LoVo (cell line): ENCODE measurements around the gene LTBP1.

Experiments
- DNase-seq: peaks from one replicate; pipeline ENCODE4 v3.0.0-alpha.2; 2016; ENCODE audit warnings: low spot score

Gene LTBP1

GRCh38 chr2:33141476-33141875 lies 194.7 kb downstream of the LTBP1 start:
- no peak for DNase-seq

DNA sequence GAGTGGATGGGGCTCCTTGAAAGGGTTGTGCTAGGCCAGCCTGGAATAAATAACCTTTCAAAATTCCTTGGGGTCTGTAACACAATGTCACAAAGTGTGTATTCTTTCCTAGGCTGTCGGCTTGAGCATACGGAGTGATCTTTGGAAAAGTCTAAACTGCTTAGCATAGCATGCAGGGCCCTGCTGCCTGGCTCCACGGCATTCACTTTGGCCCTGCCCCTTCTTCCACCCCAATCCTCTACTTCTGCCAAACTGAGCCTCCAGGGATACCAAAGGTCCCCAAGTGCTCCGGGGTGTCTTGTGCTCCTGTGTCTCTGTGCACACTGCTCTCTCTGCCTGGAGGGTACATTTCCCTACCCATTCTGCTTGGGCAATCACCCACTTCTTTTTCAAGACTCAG lies 196.1 kb downstream of the LTBP1 start:
- no peak for DNase-seq

DNA sequence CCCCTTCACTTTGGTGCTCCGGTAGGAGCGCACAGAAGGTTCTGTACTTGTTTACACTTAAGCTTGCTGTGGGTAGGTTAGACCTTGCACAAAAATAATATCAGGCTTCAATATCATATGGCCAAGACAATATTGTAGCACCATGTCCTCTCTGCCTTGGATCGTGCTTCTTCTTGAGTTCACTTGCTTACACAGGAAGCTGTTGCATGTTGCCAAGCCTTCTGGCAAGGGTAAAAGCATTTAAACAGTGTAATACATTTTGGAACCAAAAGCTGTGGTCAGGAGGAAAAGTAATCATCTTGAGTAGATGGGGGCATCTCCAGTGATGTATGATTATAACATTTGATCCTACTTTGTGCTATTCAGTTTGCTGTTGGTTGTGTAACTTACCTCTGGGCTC lies 197.5 kb downstream of the LTBP1 start:
- no peak for DNase-seq

DNA sequence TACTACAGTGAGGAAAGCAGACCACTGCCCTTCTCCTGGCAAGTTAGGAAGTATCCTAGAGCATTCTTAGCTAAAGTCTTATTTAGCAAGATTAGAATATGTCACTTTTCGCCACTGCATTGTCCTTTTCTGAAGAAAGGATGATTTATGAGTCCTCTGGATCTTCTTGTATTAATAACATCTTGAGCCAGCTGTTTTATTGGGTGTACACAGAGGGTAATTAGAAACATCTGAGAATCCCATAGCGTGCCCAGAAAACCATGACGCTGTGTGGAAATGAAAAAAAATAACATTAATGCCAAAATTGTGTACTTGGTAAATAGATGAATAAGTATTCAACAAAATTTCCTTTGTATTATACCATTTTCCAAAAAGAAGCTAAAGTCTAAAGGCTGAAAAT lies 198.7 kb downstream of the LTBP1 start:
- DNase-seq: no peak

DNA sequence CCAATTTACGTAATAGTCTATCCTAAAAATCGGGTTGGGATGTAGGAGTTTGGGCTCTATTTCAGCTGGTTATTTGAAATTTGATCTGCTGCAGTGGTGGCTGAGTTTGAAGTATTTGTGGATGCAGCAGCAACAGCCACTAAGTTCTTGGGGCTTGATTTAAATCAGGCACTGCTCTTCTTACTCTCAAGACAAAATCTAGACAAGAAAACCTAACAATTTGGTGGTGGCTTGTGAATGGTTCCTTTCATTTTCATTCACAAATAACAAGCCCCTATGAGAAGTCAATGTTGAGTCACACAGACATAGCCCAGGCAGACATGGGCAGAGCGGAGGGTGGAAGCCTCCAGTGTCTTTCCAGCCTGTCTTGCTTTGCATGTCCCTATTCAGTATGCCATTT lies 199.3 kb downstream of the LTBP1 start:
- no peak for DNase-seq

DNA sequence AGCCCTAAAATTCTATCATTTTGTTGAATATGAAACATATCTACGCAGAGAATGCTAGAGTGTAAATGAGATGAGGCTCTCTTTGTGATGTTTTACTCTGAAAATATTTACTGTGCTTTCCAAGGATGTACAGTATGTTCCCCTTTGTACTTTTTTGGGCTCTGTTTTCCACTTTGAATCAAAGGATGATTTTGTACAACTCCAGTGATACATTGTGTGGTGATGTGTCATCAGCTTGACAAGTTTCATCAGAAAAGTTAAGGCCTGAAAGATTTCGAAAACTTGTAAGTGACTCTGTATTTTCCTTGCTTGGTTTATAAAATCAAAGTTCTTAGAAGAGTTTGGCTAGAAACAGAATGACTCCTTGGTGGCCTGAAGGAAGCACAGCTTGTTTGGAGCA lies 206.3 kb downstream of the LTBP1 start:
- no peak for DNase-seq

DNA sequence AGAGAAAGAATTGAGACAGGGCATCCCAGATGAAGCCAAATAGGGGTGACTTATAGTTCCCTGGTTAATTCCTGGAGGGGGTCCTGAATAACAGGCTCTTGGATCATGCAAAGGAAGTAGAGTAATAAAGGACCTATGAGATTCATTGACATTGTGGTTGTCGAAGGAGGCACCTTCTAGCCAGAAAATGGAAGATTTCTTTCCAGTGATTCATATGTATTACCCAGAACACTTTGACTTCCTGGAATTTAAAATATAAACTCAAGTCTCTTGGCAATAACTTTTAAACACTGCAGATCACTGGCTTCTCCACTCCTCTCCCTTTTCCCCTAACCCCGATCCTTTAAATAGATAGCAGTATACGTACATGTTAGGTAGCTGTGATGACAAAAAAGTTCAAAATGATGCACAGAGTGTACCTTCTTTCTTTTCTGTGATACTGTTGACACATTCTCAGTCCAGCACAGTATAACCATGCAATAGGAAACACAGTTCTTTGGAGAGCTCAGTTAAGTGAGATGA lies 211.8 kb downstream of the LTBP1 start:
- no peak for DNase-seq

DNA sequence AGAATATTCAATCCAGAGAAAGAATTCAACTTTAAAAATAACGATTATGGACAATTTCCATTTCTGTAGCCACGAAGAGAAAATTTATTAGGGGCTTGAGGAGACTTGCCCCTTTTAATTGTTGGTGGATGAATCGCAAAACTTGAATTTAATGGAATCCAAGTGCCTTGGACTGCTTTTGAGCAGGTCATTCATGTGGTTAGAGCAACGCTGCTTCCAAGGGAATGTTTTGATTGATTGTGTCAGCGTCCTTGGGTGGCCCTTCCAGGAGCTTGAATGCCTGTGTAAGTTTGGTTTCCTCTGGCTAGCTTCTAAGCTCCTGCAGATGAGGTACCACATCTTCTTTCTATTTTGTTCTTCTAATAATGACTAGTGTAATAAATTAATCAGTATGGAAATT lies 213.4 kb downstream of the LTBP1 start:
- DNase-seq: no peak

DNA sequence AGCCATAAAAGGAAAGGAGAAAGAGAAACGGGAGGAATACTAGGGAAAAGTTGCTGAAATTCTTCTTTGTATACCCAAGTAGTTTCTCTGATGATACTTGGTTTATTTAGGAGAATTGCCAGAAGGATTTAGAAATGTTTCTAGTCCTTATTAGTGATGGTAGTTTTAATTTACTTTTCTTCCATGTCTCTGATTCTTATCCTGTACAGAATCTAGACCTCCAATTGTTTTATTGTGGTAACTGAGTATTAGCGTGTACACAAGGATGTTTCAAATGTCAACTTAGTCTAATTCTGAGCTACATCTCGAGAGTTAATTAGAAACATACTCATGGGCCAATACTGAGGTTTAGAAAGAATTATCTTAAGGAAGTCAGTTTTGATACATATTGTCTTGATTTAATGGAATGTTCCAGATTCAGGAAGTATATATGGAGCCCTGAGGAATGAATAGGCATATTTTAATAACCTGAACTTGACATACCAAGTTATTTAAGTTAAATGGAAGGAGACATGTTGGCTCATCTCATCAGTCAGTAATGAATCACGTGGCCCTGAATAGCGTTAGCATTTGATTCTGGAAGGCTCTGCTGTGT lies 219.6 kb downstream of the LTBP1 start:
- DNase-seq: no peak

DNA sequence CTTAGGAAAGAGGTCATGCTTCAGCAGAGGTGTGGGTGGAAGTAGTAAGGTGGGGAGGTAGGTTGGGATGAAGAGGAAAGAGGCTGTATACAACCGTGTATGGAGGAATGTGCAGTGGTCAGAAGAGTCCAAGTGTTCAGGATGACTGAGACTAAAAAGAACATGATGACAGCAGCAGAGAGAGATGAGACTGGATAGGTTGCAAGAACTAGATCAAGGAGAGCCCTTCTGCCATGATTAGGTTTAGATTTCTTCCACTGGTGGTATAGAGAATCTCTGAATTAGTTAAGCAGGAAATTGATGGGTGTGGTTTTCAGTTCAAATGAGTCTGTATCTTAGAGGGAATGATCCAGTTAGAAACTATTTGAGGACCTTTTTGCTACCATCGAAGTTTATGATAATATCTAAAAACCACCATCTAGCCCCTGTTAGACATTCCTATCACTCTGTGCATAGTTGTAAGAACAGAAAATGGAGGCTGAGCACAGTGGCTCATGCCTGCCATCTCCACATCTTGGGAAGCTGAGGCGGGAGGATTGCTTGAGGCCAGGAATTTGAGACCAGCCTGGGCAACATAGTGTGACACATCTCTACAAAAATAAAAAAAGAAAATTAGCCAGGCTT lies 221.0 kb downstream of the LTBP1 start:
- DNase-seq: no peak

DNA sequence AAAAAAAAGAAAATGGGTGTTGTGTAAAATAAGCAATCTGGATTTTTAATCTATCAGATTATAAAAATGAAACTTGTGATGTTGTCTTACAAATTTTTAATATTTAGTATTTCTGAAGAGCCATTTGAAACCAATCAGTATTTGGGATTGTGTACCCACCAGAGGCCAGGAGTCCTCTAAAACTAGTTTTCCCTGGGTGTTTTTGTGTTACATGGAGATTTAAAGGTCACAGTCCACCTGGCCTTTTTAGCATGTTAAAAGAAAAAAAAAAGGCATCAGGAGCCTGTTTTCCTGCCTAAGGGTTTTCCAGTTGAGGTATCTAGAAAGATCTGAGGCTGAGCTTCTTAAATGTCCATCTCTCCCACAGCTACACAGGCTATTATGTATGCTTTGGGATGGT lies 221.7 kb downstream of the LTBP1 start:
- DNase-seq: no peak

- DNase-seq: no peak
These were observed 222.2 kb downstream of the LTBP1 start for GRCh38 chr2:33168922-33169321.

- DNase-seq: peak; percentile 12
These were observed 223.5 kb downstream of the LTBP1 start for GRCh38 chr2:33170251-33170650.

DNA sequence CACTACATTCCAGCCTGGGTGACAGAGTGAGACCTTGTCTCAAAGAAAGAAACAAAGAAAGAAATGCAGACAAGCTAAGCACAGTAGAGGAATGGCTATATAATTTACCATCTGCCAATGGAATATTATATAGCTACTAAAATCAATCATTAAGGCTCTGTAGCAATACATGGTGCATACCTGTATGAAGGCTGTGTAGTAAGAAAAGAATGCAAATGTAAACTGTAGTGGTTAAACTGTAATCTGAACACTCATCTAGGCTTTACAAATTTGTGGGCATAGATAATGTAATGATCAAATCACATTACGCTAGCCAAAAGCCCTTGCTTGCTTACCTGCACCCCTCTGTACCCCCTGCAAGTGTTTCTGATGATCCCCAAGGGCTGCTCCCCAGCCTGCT lies 230.9 kb downstream of the LTBP1 start:
- DNase-seq: no peak

GRCh38 chr2:33178209-33178608 lies 231.5 kb downstream of the LTBP1 start:
- DNase-seq: no peak

GRCh38 chr2:33180915-33181314 lies 234.2 kb downstream of the LTBP1 start:
- DNase-seq: no peak

GRCh38 chr2:33181466-33181865 lies 234.7 kb downstream of the LTBP1 start:
- no peak for DNase-seq

DNA sequence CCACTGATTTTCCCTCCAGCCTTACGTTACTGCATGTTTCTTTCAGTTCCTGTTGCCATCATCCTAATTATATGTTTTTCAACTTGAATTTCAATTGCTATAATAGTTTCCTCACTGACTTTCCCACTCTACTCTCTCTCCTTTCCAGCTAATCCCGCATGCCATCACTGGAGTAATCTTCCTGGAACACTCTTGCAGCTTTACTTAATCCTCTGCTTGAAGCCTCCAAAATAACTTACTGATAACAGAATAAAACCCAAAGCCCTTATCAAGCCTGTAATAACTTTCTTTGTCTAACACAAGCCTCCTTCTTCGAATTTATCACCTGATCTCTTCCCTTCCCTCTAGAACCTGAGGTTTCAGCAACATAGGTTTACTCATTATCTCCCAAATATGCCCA lies 237.3 kb downstream of the LTBP1 start:
- DNase-seq: no peak

DNA sequence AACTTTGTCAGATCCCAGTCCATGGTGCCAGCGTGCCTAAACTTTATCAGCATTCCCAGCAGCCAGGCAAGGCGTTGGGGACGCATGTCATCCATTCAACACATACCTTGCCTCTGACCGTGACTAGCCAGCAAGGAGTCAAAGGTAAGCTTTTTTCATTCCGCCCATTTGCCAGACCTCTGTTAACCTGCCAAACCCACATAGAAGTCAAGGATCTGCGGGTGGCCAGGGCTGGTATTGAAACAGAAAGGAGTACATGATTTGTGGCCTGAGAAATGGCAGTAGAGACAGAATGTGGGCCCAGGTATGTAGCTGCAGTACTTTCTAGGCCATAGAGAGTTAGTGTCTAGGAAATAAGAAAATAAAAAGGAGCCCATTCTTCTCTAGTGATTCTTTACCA lies 240.2 kb downstream of the LTBP1 start:
- no peak for DNase-seq

- no peak for DNase-seq
These were observed 242.0 kb downstream of the LTBP1 start for GRCh38 chr2:33188799-33189198.

DNA sequence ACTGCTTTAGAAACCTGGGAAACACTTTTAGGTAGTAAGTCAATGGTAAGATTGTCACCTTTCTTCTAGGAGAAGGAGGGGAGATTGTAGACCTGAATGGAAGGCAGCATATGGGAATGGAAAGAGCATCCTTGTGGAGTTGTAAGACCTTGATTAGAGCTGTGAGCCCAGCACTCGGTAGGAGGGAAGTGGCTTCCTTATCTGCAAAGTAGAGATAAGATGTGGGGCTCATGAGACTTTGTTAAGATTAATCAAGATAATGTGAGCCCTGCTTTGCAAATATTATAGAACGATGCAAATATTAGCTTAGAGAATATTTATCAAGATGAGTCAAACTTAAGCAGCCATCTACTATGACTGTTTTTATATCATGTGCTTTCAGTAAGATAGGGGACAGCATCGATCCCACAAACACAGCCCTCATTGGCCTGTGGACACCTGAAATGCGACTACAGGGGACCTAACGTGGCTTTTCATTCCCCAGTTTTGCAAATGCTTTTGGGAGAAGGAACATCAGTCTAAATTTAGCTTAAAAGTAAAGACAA lies 243.7 kb downstream of the LTBP1 start:
- DNase-seq: no peak

GRCh38 chr2:33195891-33196290 lies 249.1 kb downstream of the LTBP1 start:
- no peak for DNase-seq

- DNase-seq: no peak
These were observed 249.9 kb downstream of the LTBP1 start for GRCh38 chr2:33196700-33197099.
